Natural killer cell (primary cell): ENCODE data around the gene MAB21L4. TPM values are rescaled to one million over a fixed set of nuclear protein-coding genes. Genes with fewer than 3 reads are reported as not detected.

ENCODE experiments used
- ATAC-seq, 3 donors: fragments of 150-1000 bp in 2 of 3; fragments of 200-7000 bp in 1 of 3; cut with Tn5 transposase; 1 replicate in 1 of 3; 2 replicates in 2 of 3; pipeline ENCODE4 v1.10.0; 2021; ENCODE audit warnings: mild to moderate bottlenecking in 2 of 3, moderate library complexity in 2 of 3
- DNase-seq, 2 donors: peaks; one replicate each; pipeline versions ENCODE4 v3.0.0 to v3.0.0-alpha.2; 2013 to 2021; ENCODE audit warnings: mixed read lengths in 1 of 2
- H3K27ac ChIP-seq: one replicate; pipeline ENCODE4 v1.5.1; 2013; ENCODE audit warnings: mild to moderate bottlenecking, low read length
- H3K27me3 ChIP-seq: one replicate; pipeline ENCODE4 v1.6.1; 2013; ENCODE audit warnings: low read length; ENCODE audit not compliant: control insufficient read depth, insufficient read depth
- H3K36me3 ChIP-seq: one replicate; pipeline ENCODE4 v1.6.1; 2013; ENCODE audit warnings: low read length; ENCODE audit not compliant: control insufficient read depth, insufficient read depth
- H3K4me1 ChIP-seq: one replicate; pipeline ENCODE4 v1.6.1; 2013; ENCODE audit warnings: low read length; ENCODE audit not compliant: control insufficient read depth, insufficient read depth
- H3K4me3 ChIP-seq: one replicate; pipeline ENCODE4 v1.5.1; 2013; ENCODE audit warnings: low read length
- H3K9me3 ChIP-seq: one replicate; pipeline ENCODE4 v1.6.1; 2013; ENCODE audit warnings: low read length; ENCODE audit not compliant: control insufficient read depth, insufficient read depth
- H3K27ac Mint-ChIP-seq, 2 donors: one replicate each; pipeline ENCODE4 v1.8.0; 2022; ENCODE audit warnings: mild to moderate bottlenecking in 2 of 2, mixed read lengths in 2 of 2, moderate library complexity in 1 of 2
- H3K27me3 Mint-ChIP-seq, 2 donors: one replicate each; pipeline ENCODE4 v1.8.0; 2022; ENCODE audit warnings: low read depth in 2 of 2, mixed read lengths in 2 of 2
- H3K36me3 Mint-ChIP-seq: one replicate; pipeline ENCODE4 v1.8.0; 2022; ENCODE audit warnings: mixed read lengths
- H3K4me1 Mint-ChIP-seq, 2 donors: one replicate each; pipeline ENCODE4 v1.8.0; 2022; ENCODE audit warnings: mixed read lengths in 2 of 2
- H3K4me3 Mint-ChIP-seq: one replicate; pipeline ENCODE4 v1.8.0; 2022; ENCODE audit warnings: mild to moderate bottlenecking, moderate library complexity, mixed read lengths
- H3K9me3 Mint-ChIP-seq, 2 donors: one replicate each; pipeline ENCODE4 v1.8.0; 2022; ENCODE audit warnings: mixed read lengths in 2 of 2
- WGBS: methylation state at CpG from one replicate; pipeline ENCODE4 v1.1.7; 2013; ENCODE audit warnings: missing lambda C conversion rate; ENCODE audit not compliant: insufficient coverage; 5-methylcytosine and 5-hydroxymethylcytosine counted together
- intact Hi-C: fragments of 100-400 bp; cut with micrococcal nuclease; formaldehyde crosslinking; loops from one replicate; pipeline ENCODE4 v1.14.2; 2022
- total RNA-seq, 4 donors: library from RNA; stranded (reverse); fragments of 120-200 nt in 1 of 4; gene quantifications; one replicate each; pipeline versions ENCODE4 v1.2.3 to v1.2.4, GENCODE V29; 2013 to 2022
- TF ChIP-seq, protein P1 (sequence below): fragments of 200-600 bp; IDR thresholded peaks from one replicate; pipeline ENCODE4 v1.8.0; 2022; ENCODE audit warnings: antibody characterized with exemption

Gene MAB21L4
- total RNA-seq, 3 donors from 2014 or later (not counting 1 experiment from before 2014, with no cell fraction given): not detected

DNA sequence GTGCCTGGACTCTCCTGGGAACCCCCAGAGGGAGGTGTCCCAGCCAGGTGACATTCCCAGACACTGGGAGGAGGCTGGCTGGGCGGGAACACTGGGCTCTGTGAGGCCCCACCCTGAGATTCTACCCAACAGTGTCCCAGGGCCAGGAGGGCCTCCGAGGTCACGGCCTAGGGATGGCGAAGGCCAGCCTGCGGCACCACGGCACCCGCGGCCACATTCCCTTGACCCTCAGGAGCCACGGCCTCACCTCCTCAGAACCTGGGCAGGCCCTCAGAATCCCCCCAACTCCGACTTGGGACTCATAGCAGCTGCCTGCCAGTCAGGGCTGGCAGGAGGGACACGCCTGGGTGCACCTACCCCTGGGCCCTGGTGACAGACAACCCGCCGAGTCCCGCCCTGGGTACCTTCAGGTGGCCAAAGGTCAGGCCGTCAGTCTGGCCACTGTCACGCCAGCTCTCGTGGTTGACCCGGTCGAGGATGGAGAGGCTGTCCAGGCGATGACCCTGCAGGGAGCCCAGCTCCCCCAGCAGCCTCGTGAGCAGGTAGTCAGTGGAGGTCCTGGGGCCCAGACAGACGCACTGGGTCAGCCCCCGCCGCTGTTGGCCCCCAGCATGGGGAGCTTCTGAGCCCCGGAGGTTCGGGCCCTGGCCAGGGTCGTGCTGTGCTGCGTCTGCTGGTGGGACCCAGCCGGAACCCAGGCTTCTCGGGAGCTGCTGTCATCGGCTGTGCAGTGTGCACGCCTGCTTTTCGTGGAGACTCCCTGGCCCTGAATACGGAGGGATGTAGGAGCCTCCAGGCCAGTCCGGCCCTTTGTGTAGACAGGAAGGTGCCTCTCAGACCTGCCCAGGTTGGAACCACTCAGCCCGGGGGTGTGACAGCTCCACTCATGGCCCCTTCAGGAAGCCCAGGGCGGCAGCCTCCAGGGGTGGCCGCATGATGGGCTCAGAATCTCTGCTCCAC, 6.1 kb downstream of the MAB21L4 start:
- no peak for DNase-seq
- 88% methylated on average over 38 of the region's 38 CpGs for WGBS
- Mint-ChIP-seq H3K4me1 (no peaks in the 10 kb centered on the region), H3K27ac (no peak overlapping the region), H3K9me3 (no peaks in the 10 kb centered on the region), H3K27me3 (no peaks in the 10 kb centered on the region), H3K4me3 (no peak overlapping the region), H3K36me3 (no peaks in the 10 kb centered on the region)
- TF ChIP-seq, protein P1, sequence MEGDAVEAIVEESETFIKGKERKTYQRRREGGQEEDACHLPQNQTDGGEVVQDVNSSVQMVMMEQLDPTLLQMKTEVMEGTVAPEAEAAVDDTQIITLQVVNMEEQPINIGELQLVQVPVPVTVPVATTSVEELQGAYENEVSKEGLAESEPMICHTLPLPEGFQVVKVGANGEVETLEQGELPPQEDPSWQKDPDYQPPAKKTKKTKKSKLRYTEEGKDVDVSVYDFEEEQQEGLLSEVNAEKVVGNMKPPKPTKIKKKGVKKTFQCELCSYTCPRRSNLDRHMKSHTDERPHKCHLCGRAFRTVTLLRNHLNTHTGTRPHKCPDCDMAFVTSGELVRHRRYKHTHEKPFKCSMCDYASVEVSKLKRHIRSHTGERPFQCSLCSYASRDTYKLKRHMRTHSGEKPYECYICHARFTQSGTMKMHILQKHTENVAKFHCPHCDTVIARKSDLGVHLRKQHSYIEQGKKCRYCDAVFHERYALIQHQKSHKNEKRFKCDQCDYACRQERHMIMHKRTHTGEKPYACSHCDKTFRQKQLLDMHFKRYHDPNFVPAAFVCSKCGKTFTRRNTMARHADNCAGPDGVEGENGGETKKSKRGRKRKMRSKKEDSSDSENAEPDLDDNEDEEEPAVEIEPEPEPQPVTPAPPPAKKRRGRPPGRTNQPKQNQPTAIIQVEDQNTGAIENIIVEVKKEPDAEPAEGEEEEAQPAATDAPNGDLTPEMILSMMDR: no peak
- Histone ChIP-seq H3K27me3 (no peaks in the 10 kb centered on the region), H3K36me3 (no peaks in the 10 kb centered on the region), H3K9me3 (no peaks in the 10 kb centered on the region), H3K4me1 (peaks cover 7% of the 10 kb centered on the region), H3K27ac (no peak overlapping the region), H3K4me3 (no peak overlapping the region)
- no peak for ATAC-seq
- intact Hi-C loops: no loop called here

DNA sequence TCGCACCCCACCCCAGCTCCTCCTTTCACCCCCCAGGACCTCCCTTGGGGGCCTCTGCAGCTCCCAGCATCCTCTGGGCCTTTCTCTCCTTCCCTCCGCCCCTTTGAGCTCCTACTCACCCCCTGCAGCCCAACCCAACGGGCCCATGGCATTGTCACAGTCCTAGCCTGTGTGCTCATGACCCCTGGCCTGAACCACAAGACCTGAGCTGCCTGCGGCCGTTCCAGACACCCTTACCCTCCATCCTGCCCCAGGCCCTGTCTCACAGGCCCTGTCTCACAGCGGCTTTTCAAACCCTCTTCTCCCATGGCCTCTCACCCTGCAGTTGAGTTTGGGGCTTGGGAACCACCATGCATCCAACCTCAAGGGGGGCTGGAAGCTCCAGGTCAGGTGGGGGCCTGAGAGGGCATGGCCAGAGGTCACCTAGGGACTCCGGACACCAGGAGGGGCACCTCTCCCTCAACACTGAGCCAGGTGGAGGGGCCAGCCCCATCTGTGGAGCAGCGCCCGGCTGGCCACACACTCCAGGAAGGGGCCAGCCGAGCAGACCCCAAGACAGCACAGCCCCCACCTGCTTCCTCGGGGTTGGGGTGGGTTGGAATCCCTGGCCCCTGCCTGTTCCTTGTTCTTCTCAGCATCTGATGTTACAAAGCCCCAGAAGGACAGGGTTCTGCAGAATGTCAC, 6.9 kb downstream of the MAB21L4 start:
- no peak overlapping the region for H3K4me3 ChIP-seq
- TF ChIP-seq, protein P1: no peak
- no peak overlapping the region for H3K27ac ChIP-seq
- Mint-ChIP-seq H3K27ac (no peak overlapping the region), H3K27me3 (no peaks in the 10 kb centered on the region), H3K9me3 (no peaks in the 10 kb centered on the region), H3K4me1 (no peaks in the 10 kb centered on the region), H3K4me3 (no peak overlapping the region), H3K36me3 (no peaks in the 10 kb centered on the region)
- H3K27me3 ChIP-seq: no peaks in the 10 kb centered on the region
- intact Hi-C loops: no loop called here
- DNase-seq (no peak), ATAC-seq (no peak)
- WGBS: 81% methylated on average over 11 of the region's 11 CpGs
- H3K9me3 ChIP-seq: no peaks in the 10 kb centered on the region
- peaks cover 7% of the 10 kb centered on the region for H3K4me1 ChIP-seq
- no peaks in the 10 kb centered on the region for H3K36me3 ChIP-seq

DNA sequence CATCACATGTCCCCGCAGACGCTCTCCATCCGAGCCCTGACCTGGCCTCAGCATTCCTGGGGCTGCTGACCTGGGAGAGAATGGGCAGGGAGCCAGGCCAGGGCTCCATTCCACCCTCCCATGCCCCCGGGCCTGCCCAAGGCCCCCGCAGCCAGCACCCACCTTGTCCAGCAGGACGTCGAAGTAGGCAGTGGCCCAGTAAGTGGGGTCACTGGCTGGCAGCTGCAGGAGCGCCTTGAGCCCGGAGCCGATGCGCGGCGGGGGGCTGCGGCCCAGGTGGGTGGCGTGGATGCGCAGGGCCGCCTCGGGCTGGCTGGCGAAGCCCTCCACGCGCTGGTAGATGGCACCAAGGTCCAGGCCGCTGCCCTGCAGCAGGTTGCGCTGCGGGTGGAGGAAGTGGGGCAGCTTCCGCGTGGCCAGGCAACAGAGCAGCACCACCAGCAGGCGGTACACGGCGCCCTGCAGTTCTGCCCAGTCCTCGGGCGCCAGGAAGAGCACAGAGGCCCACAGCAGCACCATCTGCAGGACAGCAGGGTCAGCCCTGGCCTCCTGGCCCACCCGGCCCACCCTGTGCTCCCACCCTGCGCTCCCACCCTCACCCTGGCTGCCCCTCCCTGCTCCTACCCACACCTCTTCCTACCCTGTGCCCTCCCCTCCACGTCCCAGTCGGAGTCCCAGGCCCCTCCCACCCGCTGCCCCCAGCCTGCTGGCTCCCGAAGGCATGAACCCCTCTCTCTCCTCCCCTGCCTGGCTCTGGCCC, 7.6 kb downstream of the MAB21L4 start:
- Mint-ChIP-seq H3K27me3 (peaks cover 0 to 2% of the 10 kb centered on the region in 2 donors), H3K27ac (no peak overlapping the region), H3K4me1 (no peaks in the 10 kb centered on the region), H3K36me3 (no peaks in the 10 kb centered on the region), H3K4me3 (no peak overlapping the region), H3K9me3 (no peaks in the 10 kb centered on the region)
- WGBS: 93% methylated on average over 36 of the region's 37 CpGs
- DNase-seq (no peak), ATAC-seq (no peak)
- H3K4me3 ChIP-seq: no peak overlapping the region
- H3K27ac ChIP-seq: no peak overlapping the region
- TF ChIP-seq, protein P1: no peak
- H3K27me3 ChIP-seq: no peaks in the 10 kb centered on the region
- H3K36me3 ChIP-seq: no peaks in the 10 kb centered on the region
- H3K9me3 ChIP-seq: no peaks in the 10 kb centered on the region
- peaks cover 2% of the 10 kb centered on the region for H3K4me1 ChIP-seq
- intact Hi-C loops: no loop called here
